D341Med (cell line): ENCODE measurements around the gene ADIPOR1.

ENCODE experiments used
- DNase-seq: peaks from one replicate; pipeline ENCODE4 v3.0.0; 2012; ENCODE audit warnings: low spot score

ADIPOR1 gene

DNA sequence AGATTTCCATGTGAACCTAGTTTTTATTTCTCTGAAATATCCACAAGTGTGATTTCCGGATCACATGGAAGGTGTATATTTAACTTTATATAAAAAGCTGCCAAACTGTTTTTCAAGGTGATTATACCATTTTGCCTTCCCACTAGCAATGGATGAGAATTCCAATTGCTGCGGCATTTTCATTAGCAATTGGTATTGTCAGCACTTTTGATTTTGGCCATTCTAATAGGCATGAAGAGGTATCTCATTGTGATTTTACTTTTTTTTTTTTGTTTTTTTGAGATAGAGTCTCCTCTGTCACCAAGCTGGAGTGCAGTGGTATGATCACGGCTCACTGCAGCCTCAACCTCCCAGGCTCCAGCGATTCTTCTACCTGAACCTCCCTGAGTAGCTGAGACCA, 13.9 kb upstream of the ADIPOR1 start:
- no peak for DNase-seq

DNA sequence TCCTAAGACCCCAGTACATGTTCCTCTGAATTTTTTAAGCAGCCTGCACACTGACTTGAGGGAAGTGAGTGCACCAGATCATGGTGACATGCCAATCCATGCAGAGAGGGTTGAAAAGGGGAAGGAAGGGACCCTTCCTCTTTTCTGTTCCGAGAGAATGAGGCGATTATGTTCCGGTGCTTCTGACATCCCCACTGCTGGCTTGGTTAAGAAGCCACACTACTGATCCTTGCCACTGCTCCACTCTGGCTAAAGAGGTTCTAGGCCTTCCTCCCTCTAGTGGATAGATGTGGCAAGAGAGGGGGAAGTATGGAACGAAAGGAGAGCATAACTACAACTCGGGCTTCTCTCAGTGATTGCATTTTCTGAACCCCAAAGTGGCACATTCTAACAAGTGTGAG, 10.8 kb upstream of the ADIPOR1 start:
- DNase-seq: peak; percentile 72

DNA sequence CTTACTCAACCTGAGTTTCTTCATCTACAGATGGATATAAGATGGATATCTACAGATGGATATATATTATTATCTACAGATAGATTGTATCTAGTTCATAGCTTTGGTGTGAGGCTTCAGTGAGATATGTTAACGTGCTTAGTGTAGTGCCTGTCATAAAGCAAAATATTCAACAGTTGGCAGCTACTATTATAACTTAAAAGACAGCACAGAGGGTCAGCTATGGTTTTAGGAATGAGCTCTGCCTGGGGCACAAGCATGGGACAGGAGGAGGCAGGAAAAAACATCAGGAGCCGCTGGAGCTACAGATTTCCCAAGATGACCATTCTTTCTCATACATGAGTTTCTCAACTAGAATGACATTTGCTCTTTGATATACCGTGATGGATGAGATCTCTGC, 10.2 kb upstream of the ADIPOR1 start:
- DNase-seq: no peak

DNA sequence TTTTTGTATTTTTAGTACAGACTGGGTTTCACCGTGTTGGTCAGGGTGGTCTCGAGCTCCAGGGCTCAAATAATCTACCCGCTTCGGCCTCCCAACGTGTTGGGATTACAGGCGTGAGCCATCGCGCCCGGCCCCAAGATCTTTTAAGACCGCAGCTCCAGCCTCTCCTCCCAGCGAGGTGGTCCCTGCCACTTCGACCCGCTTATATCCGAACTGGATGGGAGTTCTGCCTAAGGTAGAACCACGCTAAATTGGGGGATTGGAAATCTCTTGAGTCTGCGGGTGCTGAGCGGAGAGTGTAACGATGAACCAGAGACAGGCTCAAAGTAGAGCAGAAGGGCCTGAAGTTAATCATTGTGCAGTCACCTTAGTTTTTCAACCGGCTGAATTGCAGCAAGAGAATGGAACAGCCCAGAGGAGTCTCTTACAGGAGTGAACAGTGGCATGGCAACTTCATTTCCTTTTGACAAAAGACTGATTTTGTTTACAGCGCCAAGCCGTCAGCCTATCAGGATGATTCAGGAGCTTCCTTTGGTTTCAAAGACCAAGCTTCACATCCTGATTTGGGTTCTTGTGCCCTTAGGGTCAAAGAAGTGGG, 9.7 kb upstream of the ADIPOR1 start:
- DNase-seq: no peak

DNA sequence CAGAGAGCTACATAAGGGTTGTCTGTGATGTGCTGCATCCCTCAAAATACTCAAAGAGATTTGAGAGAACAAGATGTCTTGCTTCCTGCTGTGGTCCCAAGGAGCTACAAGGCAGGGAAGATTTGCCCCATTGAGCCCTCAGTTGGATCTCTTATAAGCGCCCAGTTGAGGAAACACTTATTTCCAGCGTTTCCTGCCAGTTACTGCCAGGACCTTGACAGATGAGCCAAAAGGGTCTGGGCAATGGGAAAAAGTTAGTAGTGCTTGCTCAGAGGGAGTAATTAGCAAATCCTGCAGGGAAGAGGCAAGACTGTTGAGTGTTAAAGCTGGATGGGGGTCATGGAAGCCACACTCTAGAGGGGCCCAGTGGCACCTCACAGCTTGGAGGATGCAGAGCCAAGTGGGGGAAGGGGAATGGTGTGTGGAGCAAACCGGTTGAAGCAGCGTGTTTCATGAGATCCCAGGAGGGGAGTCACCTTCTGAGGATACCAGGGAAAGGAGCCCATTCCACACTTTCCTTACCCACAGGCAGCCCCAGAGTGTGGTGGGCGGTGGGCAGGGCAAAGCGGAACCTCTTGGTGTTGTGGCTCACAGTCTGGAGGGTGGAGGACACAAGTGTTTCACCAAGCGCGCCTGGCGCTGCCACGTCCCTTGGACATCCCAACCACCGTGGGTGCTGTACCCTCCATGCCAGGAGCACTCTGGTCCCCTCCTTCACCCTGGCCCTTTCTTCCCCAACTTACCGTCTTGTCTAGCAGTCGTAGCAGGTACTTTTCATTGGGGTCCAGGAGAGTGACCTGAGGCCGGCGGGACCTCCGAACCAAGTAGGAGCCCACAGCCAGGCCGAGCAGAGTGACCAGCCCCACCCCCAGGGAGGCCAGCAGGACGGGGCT, 8.1 kb upstream of the ADIPOR1 start:
- DNase-seq: no peak

DNA sequence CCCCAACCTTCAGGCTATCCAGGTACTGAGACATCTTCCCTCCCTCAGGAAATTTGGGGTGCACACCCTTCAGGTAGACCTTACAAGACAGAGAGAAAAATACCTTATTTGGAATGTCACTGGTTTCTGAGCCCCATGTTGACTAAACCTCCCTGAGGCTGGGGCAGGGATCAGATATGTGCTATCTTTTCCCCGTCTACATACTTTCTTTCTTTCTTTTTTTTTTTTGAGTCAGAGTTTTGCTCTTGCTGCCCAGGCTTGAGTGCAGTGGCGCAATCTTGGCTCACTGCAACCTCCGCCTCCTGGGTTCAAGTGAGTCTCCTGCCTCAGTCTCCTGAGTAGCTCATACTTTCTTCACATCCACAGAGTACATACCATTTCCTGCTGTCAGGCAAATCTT, 7.3 kb upstream of the ADIPOR1 start:
- DNase-seq: no peak

DNA sequence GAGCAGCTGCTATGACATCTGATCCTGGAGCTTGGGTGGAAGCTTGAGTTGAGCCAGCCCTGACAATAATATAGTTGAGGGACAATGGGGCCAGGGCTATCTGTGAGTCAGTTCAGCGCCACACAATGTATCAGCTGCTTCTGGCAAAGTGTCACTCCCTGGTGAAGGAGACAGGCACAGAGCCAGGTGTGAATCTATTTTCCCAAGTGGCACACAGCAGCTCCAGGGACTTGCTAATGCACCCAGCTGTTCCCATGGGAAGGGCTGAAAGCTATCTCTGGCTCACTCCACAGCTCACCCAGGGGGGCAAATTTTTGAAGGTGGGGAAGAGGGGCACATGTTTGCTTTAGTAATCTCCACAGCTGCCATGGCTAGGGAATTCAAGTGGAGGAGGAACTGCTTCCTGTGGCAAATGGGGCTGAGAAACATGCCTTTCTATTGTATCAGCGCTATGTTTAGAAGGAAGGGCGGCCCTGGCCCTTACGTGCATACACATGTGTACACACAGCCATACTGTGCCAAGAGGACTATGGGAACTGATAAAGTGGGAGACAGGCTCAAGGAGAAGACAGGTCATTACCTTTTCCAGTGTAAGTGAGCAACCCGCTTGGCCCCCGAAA, 6.8 kb upstream of the ADIPOR1 start:
- peak; percentile 78 for DNase-seq

DNA sequence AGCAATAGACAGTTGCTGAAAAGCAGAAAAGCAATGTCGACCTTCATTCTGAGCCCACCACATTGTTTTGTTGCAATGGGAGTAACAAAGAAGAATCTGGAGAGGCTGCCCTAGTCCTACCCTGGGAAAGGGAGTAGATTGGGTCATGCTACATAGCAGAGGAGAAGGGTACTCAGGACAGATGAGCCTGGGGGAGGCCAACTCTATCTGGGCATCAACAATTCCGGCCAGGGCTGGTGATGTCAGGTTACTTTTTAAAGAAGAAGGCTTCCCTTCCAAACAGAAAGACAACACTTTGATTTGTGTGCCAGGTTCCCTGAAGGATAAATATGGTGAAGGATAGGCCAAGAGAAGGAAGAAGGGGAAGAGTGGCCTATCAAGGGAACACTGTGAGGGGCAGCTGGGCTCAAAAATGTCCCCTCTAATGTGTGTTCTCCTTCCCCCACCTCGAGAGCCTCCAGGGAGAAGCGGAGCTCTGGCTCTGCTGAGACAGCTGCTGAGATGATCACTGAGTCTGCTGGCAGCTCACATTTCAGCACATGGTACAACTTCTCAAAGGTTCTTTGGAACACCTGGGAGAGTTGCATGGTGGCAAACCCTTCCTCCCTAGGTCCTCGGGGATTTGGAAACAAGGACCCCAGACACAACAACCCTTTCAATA, 3.2 kb upstream of the ADIPOR1 start:
- no peak for DNase-seq

DNA sequence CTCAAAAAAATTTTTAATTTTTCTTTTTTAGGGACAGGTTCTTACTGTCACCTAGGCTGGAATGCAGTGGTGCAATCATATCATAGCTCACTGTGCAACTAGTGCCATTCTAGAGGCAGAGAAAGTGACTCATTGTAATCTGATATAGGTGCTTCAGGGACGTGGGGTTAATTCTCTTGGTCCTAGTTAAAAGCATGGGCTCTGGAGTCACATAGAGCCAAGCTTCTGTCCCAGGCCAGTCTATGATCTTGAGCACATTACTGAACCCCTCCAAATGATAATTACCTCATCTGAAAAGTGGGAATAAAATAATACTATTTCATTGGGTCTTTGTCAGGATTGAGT, 1.1 kb upstream of the ADIPOR1 start:
- no peak for DNase-seq

DNA sequence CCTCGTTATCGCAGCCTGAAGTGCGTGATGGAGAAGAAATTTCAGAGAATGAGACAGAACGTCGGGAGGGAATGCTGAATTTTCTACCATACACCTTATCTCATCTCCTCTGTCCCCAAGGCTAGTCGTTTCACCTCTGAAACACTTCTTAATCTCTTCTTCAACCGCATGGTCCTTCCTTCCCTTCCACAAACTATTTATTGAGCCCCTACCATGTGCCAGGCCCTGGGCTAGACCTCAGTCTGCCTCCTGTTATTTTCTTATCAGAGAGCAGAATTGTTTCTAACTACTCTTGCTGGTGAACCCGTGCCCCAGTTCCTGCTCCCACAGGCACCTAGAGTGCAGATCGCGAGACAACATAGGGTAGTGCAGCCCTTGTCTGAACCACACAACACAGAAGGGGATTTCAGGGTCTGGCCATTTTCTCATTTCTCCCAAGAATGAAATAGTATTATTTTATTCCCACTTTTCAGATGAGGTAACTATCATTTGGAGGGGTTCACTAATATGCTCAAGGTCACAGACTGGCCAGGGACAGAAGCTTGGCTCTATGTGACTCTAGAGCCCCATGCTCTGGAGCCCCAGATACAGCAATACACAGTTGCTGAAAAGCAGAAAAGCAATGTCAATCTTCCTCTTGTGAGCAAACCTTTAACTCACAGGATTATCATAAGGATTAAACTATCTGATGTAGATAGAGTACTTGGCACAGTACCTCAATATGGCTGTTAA, 598 bp upstream of the ADIPOR1 start:
- DNase-seq: no peak

DNA sequence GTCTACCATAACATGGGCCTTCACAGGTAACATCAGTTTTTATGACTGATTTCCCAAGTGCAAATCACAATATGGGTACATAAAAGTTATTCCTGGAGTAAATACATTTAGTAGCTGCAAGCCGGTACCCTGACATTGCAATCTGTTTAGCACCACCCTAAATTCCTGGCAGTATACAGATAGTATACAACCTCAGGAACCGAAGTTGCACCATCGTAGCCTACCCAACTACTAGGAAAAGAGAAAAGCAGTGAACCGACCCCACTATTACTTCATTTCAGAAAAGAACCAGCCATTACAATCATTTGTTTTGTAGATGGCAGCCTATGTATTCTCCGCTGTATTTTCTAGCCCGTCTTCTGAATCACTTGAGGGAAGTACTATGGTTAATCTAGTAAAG, 1.1 kb downstream of the ADIPOR1 start:
- DNase-seq: no peak

DNA sequence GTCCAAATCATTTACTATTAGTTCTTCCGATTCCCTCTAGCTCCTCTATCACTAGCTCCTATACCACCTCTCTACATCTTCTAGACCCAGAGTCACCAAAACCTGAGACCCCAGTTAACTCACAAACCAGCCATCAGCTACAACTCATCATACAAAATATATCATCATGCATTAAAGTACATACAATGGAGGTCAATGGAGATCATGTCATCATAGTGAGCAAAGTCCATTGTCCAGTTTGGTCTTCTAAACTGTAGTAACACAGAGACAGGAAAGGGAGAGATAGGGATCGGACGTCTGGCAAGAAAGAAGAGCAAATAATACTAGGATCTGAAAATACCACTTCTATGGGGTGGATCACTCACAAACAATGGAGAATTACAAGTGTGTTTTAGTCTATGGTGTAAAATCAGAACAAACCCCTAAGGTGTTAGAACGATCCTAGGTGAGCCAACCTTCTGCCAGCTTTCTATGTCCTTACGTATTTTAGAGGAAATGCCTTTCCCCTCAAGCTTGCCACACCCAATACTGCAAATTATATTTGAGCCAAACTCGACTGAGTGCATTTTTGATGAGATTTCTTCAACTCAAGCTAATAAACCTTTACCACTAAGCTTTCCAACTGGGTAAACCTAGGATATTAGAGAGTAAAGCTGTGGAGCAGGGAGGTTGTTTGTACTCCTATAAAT, 3.9 kb downstream of the ADIPOR1 start:
- no peak for DNase-seq

DNA sequence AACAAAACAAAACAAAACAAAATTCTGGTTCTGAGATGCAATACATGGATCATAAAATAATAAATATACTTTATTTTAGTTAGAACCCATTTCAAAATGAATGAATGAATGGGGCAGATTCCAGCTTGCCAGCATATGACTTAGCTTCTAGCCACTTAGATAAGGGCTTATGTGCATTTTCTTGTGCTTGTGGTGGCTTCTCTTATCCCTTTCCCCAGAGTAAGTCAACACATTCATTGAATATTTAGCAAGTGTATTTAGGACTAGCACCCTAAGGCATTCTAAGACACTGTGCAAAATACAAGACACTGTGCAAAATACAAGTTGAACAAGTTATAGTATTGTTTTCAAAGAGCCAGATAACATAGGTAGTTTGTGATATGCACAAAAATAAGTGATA, 4.7 kb downstream of the ADIPOR1 start:
- DNase-seq: no peak

DNA sequence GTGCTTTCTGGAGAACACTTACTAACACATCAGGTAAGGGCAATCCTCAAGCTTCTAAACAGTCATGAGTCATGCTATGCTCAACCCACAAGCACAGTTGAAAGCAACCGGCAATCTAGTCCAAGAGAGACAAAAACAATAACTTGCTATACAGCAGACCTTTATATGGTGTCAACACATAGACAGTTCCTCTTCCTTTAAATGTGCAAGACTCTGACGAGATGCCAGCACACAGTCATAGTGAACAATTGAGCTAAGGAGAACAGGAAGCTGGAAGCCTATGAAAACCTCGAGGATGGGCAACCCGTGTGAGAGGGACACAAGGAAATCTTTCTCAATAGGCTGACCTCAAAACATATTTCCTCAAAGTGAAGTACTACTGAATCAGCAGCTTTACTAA, 5.3 kb downstream of the ADIPOR1 start:
- no peak for DNase-seq

DNA sequence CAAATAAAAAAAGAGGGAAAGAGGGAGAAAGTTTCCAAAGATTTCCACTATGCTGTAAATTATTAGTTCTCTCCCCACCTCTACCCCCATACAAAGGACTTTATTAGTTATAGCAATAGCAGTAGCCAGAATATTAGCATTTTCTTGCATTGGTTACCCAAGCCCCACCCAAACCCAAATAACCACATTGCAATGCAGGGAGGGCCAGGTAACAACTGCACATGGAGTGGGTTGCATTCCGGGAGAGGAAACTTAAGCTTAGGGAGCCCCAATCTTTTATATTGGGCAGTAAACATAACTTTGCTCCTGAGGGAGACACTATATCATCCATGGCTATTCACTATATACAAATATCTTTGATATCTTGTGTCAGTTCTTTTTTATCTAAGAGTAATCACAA, 6.0 kb downstream of the ADIPOR1 start:
- DNase-seq: no peak

DNA sequence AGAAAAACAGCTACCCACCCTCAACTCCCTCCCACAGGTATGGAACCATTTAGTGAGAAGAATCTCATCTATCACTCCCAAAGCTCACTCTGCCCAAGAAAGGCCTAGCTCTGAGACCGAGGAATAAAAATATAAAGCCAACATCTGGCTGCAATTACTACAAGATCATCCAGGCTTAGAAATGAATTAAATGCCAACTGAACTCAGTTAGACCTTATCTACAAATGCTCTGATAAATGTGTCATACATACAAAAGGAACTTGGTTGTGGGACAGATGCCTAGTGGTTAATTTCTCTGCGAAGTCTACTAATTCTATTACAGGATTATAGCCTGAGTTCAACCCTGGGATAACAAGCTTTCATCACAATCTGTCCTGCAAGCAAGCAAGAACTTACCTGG, 6.7 kb downstream of the ADIPOR1 start:
- DNase-seq: no peak

DNA sequence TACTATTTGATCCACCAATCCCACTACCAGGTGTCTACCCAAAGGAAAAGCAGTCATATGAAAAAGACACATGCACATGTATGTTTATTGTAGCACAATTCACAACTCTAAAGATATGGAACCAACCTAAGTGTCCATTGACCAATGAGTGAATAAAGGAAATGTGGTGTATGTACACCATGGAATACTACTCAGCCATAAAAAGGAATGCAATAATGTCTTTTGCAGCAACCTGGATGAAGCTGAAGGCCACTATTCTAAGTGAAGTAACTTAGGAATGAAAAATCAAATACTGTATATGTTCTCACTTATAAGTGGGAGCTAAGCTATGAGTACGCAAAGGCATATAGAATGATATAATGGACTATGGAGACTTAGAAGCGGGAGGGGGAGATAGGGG, 12.6 kb downstream of the ADIPOR1 start:
- DNase-seq: no peak

DNA sequence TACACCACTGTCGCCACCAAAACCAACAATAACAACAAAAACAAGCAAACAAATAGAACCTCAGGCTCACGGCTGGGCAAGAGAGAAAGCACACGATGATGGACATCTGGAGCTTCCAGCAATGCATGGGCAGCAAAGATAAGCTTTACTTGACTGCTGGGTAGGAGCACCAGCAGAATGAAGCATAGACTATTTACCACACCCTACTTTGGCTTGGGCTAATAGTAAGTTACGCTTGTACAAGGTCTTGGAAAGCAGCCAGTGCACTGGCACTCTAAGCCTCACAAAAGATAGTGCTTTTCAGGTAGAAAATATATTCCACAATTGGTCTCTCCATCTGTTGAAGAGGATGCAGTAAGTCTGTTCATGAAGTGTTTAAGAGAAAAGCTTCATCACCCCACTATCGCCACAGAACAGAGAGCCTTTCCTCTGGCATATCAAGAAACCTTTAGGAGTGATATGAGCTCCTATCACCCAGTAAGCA, 13.6 kb downstream of the ADIPOR1 start:
- no peak for DNase-seq

DNA sequence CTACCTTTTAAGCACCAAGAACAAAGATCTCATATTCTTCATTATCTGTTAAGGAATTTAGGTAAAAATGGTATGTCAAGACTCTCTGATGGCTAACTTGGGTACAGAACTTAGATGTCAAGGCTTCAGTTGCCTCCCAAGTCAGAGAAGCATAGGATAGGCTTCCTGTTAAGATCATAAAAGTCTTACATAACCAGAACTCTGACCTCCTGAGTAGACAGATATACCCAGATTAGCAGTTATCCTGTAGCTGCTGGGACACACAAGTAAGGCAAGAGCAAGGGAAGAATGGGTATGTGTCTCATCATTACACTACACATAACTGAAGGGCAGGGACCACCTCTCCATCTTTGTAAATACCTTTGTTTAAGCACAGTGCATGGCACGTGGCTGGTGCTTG, 15.7 kb downstream of the ADIPOR1 start:
- no peak for DNase-seq

DNA sequence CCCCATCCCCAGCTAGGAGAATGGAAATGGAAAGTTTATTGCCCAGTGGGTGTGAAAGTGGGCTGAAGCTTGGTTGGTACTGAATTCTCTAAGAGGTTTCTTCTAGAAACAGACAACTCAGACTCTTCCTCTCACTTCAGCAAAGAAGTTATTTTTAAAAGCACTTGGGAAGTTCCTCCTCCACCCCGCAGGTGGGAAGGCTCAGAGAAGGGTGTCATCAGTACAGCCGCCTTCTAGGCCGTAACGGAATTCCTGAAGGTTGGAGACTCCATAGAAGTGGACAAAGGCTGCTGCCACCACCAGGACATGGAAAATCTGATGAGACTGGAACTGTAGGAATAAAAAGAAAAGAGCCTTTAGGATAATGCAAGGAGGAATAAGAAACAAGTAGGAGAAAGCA, 16.7 kb downstream of the ADIPOR1 start:
- no peak for DNase-seq

DNA sequence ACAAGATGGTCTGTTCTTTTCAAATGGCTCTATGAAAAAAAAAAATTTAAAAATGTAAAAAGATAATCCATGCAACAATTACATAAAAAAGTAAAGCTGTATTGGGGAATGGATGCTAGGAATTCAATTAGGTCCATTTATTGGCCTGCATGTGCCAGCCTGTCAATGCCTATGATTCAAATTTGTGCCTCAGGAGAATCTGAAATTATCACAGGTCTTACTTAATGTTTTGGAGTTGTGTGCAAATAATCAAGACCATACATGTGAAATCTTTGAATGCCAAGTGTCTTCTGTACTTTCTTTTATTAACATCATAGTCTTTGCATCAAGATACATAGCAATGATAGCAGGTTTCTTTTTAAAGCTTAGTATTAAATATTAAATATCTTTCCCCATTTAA, 17.6 kb downstream of the ADIPOR1 start:
- DNase-seq: no peak
